ENCODE data around the gene TAS2R40.

DNA sequence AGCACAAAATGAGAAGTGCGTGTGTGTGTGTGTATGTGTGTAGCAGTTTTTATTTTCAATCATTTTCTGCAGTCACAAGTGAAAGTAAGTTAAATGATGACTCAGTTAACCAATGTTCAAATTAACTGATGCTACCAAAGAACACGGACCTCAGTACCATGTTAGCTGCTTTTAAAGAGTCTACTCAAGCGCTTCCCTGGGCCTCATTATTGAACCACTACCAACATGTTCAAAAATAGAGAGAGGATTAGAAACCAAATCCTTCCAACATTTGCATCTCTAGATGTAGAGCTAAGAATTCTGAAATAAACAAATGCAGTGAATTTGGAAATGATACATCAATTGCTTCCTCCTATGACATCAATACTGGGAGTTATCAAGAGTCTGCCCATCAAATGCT is 38.8 kb upstream of the TAS2R40 start, which contains the start of gene TAS2R39:
- TF ChIP-seq ZNF274 (IDR thresholded peaks at IDR 0.05; ENCODE audit: low read depth, low read length) (no peak), SUZ12 (IDR thresholded peaks at IDR 0.05; ENCODE audit: extremely low read depth, insufficient read depth, insufficient read length) (no peak), YY1 (IDR thresholded peaks at IDR 0.05; ENCODE audit: insufficient read depth, insufficient read length) (no peak)

Data from NT2/D1 (cell line).